IPS-20b (cell line): ENCODE measurements around the gene GALE.

ENCODE experiments used
- H3K27ac ChIP-seq: one replicate; pipeline ENCODE4 v1.5.1; 2013; ENCODE audit warnings: low read length
- H3K27me3 ChIP-seq: 2 replicates; pipeline ENCODE4 v1.6.1; 2013; ENCODE audit warnings: mild to moderate bottlenecking, low read length, inconsistent platforms; ENCODE audit not compliant: insufficient read depth
- H3K36me3 ChIP-seq: 2 replicates; pipeline ENCODE4 v1.6.1; 2013; ENCODE audit warnings: low read depth, mild to moderate bottlenecking, inconsistent platforms, low read length, moderate library complexity; ENCODE audit not compliant: insufficient read depth
- H3K4me1 ChIP-seq: 2 replicates; pipeline ENCODE4 v1.6.1; 2013; ENCODE audit warnings: mild to moderate bottlenecking, control low read depth, inconsistent platforms, low read length, moderate library complexity; ENCODE audit not compliant: insufficient read depth
- H3K4me3 ChIP-seq: 2 replicates; pipeline ENCODE4 v1.5.1; 2013; ENCODE audit warnings: mild to moderate bottlenecking, low read length, inconsistent platforms
- H3K9ac ChIP-seq: 2 replicates; pipeline ENCODE4 v1.6.1; 2013; ENCODE audit warnings: low read depth, mild to moderate bottlenecking, inconsistent platforms, low read length, moderate library complexity
- H3K9me3 ChIP-seq: 2 replicates; pipeline ENCODE4 v1.6.1; 2013; ENCODE audit warnings: mild to moderate bottlenecking, low read depth, low read length, inconsistent platforms; ENCODE audit not compliant: insufficient read depth

GALE gene

GRCh38 chr1:23759277-23759676 lies 41.3 kb downstream of the GALE start:
- Histone ChIP-seq H3K27me3 (no peaks in the 10 kb centered on the region), H3K4me3 (no peak overlapping the region), H3K9ac (no peak overlapping the region), H3K4me1 (no peaks in the 10 kb centered on the region), H3K9me3 (no peaks in the 10 kb centered on the region), H3K27ac (no peak overlapping the region), H3K36me3 (peaks cover 80% of the 10 kb centered on the region)

GRCh38 chr1:23757812-23758211 lies 42.7 kb downstream of the GALE start:
- no peaks in the 10 kb centered on the region for H3K9me3 ChIP-seq
- H3K4me1 ChIP-seq = no peaks in the 10 kb centered on the region
- H3K9ac ChIP-seq = no peak overlapping the region
- H3K4me3 ChIP-seq = no peak overlapping the region
- no peak overlapping the region for H3K27ac ChIP-seq
- H3K36me3 ChIP-seq = peaks cover 87% of the 10 kb centered on the region
- H3K27me3 ChIP-seq = no peaks in the 10 kb centered on the region

- Histone ChIP-seq H3K36me3 (peaks cover 97% of the 10 kb centered on the region), H3K4me1 (no peaks in the 10 kb centered on the region), H3K4me3 (no peak overlapping the region), H3K27me3 (no peaks in the 10 kb centered on the region), H3K27ac (no peak overlapping the region), H3K9me3 (no peaks in the 10 kb centered on the region), H3K9ac (no peak overlapping the region)
Observed at GRCh38 chr1:23756676-23757075, 43.9 kb downstream of the GALE start.

GRCh38 chr1:23752909-23753308 lies 47.6 kb downstream of the GALE start:
- Histone ChIP-seq H3K4me3 (no peak overlapping the region), H3K36me3 (peaks cover 88% of the 10 kb centered on the region), H3K27me3 (no peaks in the 10 kb centered on the region), H3K27ac (no peak overlapping the region), H3K9ac (no peak overlapping the region), H3K4me1 (no peaks in the 10 kb centered on the region), H3K9me3 (no peaks in the 10 kb centered on the region)

- H3K4me1 ChIP-seq = no peaks in the 10 kb centered on the region
- H3K9ac ChIP-seq = no peak overlapping the region
- H3K27me3 ChIP-seq = no peaks in the 10 kb centered on the region
- no peak overlapping the region for H3K4me3 ChIP-seq
- no peak overlapping the region for H3K27ac ChIP-seq
- no peaks in the 10 kb centered on the region for H3K9me3 ChIP-seq
- H3K36me3 ChIP-seq = peaks cover 81% of the 10 kb centered on the region
Observed at GRCh38 chr1:23751815-23752200, 48.7 kb downstream of the GALE start.

- Histone ChIP-seq H3K27ac (no peak overlapping the region), H3K27me3 (no peaks in the 10 kb centered on the region), H3K4me3 (no peak overlapping the region), H3K9ac (no peak overlapping the region), H3K9me3 (no peaks in the 10 kb centered on the region), H3K36me3 (peaks cover 80% of the 10 kb centered on the region), H3K4me1 (no peaks in the 10 kb centered on the region)
Observed at GRCh38 chr1:23751050-23751814, 49.3 kb downstream of the GALE start.

DNA sequence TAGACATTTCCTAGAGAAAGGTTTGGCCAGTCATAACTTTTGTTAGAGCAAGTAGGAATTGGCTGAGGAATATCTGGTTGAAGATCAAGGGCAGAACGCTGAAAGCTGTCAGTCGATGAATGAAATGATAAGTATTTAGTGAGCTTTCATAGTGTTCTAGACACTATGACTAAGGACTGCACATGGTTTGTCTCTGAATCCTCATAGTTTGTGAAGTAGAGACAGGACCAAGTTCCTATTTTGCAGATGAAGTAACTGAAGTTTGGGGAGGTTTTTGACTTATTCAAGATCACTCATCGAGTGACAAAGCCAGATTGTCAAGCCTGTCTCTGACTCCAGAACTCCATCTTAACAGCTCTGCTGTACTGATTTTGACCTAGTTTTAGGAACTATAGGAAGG lies 52.5 kb downstream of the GALE start:
- Histone ChIP-seq H3K27me3 (no peaks in the 10 kb centered on the region), H3K27ac (no peak overlapping the region), H3K4me1 (peaks cover 7% of the 10 kb centered on the region), H3K4me3 (no peak overlapping the region), H3K9ac (no peak overlapping the region), H3K9me3 (no peaks in the 10 kb centered on the region), H3K36me3 (peaks cover 51% of the 10 kb centered on the region)
